Measurements from ENCODE around the gene GPATCH2L. TPM values are rescaled to one million over a fixed set of nuclear protein-coding genes. Genes with fewer than 3 reads are reported as not detected.
A peak's percentile ranks its signal among the peaks of the same experiment; 100 is the strongest.

The GPATCH2L gene
- total and polyA plus RNA-seq, 4 donors = 9.5 to 61.8 (median 36.4) TPM

DNA sequence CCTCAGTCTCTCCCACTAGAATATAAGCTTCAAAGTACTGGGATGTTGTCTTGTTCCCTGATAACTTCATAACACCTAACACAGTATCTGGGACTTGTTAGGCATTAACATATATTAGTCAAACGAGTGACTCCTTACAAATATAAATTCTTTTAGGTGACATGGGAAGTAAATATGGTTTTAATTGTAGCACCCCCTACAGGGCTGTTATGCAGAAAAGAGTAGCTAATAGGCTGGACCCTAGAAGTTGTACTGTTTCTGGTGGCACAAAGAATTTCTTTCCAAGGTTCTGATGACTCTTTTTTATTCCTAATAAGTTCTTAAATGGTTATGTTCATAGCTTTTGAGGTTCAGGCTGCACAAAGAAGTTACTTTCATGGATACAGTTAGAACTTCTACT, 29.8 kb downstream of the GPATCH2L start:
- H3K36me3 ChIP-seq (ENCODE audit: control insufficient read depth in 1 of 2, insufficient read depth in 2 of 2, low read length in 1 of 2) = peaks cover 13 to 15% of the 10 kb centered on the region in 2 donors
- ATAC-seq (ENCODE audit: low FRiP score) (no peak), DNase-seq (no peak)
- 40 to 42% methylated on average over 1 of the region's 1 CpG for WGBS, 2 donors
- no peaks in the 10 kb centered on the region for H3K9me3 ChIP-seq (ENCODE audit: control insufficient read depth, low read length)
- no peaks in the 10 kb centered on the region for H3K27me3 ChIP-seq (ENCODE audit: control insufficient read depth in 1 of 2, insufficient read depth in 2 of 2, low read length in 1 of 2)
- no peak overlapping the region for H3K4me3 ChIP-seq (ENCODE audit: low read length in 2 of 2)
- no peaks in the 10 kb centered on the region for H3K4me1 ChIP-seq (ENCODE audit: control insufficient read depth in 1 of 2, insufficient read depth in 2 of 2, low read length in 2 of 2)
- H3K27ac ChIP-seq (ENCODE audit: low read depth in 1 of 2, low read length in 2 of 2) = no peak overlapping the region
- intact Hi-C loops (cut with DNase I) = no loop called here

DNA sequence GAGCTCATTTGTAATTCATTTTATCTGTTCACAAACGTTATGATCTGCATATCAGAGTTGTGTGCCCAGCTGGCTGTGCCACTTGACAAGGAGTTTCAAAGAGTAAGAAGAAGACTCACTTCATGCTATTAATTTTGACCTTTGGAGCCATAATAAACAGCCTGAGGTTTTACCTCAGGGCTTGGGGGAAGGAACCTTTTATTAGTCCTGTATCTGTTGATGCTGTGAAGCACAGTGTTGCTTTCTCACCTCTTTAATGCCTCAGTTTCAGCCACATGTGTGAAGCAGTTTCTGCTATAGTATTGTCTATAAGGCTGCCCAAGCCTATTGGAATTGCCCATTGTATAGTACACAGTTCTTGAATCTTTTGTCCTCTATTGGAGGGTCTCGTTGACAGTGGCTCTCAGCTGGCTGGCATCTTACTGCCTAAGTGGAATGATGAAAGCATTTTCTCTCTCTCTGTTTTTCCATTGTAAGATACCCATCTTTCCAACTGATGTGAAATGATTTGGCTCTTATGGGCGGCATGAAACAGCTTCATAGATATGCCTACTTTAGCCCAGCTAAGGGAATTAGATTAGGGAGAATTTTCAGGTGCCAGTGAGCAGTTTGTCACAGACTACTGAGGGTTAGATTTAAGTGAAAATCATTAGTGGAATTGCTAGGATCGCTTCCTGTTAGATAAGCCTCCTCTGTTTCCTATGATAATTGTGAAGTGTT, 34.7 kb downstream of the GPATCH2L start:
- no peak for ATAC-seq (ENCODE audit: low FRiP score)
- no peak for DNase-seq
- H3K4me3 ChIP-seq (ENCODE audit: low read length in 2 of 2) = no peak overlapping the region
- H3K9me3 ChIP-seq (ENCODE audit: control insufficient read depth, low read length) = no peaks in the 10 kb centered on the region
- H3K36me3 ChIP-seq (ENCODE audit: control insufficient read depth in 1 of 2, insufficient read depth in 2 of 2, low read length in 1 of 2) = peaks cover 3 to 5% of the 10 kb centered on the region in 2 donors
- H3K4me1 ChIP-seq (ENCODE audit: control insufficient read depth in 1 of 2, insufficient read depth in 2 of 2, low read length in 2 of 2) = no peaks in the 10 kb centered on the region
- H3K27me3 ChIP-seq (ENCODE audit: control insufficient read depth in 1 of 2, insufficient read depth in 2 of 2, low read length in 1 of 2) = no peaks in the 10 kb centered on the region
- no peak overlapping the region for H3K27ac ChIP-seq (ENCODE audit: low read depth in 1 of 2, low read length in 2 of 2)
- WGBS, 2 donors = 73% methylated on average over 4 of the region's 4 CpGs
- intact Hi-C loops (cut with DNase I) = no loop called here

DNA sequence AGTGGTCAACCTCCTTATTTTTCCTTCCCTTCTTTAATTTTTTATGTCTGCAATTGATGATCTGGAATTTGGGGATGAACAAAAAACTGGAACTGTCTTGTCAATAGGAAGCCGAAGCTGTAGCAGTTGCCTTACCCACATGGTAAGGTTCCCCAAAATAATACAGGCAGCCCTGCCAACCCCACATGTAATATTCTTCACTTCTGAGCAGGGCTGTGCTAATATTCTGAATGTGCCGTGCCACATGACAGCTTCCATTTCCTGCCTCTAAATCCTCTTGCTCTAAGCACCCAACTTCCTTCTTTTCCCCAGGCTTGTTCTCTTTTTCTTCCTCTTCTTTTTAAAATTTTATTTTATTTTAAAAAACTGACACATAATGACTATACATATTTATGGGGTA, 39.6 kb downstream of the GPATCH2L start:
- H3K27me3 ChIP-seq (ENCODE audit: control insufficient read depth in 1 of 2, insufficient read depth in 2 of 2, low read length in 1 of 2) = no peaks in the 10 kb centered on the region
- WGBS, 2 donors = 92 to 93% methylated on average over 2 of the region's 2 CpGs
- peaks cover 1 to 3% of the 10 kb centered on the region in 2 donors for H3K36me3 ChIP-seq (ENCODE audit: control insufficient read depth in 1 of 2, insufficient read depth in 2 of 2, low read length in 1 of 2)

DNA sequence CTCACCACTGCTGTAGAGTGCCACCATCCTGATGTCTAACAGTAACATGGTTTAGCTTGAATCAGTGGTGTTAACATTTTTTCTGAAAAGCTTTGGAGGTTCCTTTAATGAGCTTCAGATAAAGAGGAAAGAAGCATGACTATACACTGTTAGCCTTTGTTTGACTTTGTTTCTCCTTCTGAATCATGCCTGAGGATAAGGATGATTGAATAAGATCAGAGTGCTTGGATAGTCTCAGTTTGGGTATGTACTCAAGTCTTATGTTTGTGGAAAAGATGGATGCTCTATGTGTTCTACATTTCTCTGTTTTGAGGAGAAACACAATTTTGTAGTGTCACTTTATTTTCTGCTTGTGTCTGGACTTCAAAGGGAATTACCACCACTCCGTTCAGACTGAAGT, 42.0 kb downstream of the GPATCH2L start:
- H3K36me3 ChIP-seq (ENCODE audit: control insufficient read depth in 1 of 2, insufficient read depth in 2 of 2, low read length in 1 of 2) = peaks cover 3 to 7% of the 10 kb centered on the region in 2 donors
- DNase-seq (no peak), ATAC-seq (ENCODE audit: low FRiP score) (no peak)
- WGBS, 2 donors = 68 to 71% methylated on average over 1 of the region's 1 CpG
- intact Hi-C loops (cut with DNase I) = no loop called here
- H3K27me3 ChIP-seq (ENCODE audit: control insufficient read depth in 1 of 2, insufficient read depth in 2 of 2, low read length in 1 of 2) = no peaks in the 10 kb centered on the region
- no peak overlapping the region for H3K4me3 ChIP-seq (ENCODE audit: low read length in 2 of 2)
- no peaks in the 10 kb centered on the region for H3K4me1 ChIP-seq (ENCODE audit: control insufficient read depth in 1 of 2, insufficient read depth in 2 of 2, low read length in 2 of 2)
- no peaks in the 10 kb centered on the region for H3K9me3 ChIP-seq (ENCODE audit: control insufficient read depth, low read length)
- no peak overlapping the region for H3K27ac ChIP-seq (ENCODE audit: low read depth in 1 of 2, low read length in 2 of 2)

More for the DNA sequence above, 39.6 kb downstream of the GPATCH2L start:
- Histone ChIP-seq H3K9me3 (ENCODE audit: control insufficient read depth, low read length) (no peaks in the 10 kb centered on the region), H3K4me1 (ENCODE audit: control insufficient read depth in 1 of 2, insufficient read depth in 2 of 2, low read length in 2 of 2) (no peaks in the 10 kb centered on the region), H3K4me3 (ENCODE audit: low read length in 2 of 2) (no peak overlapping the region), H3K27ac (ENCODE audit: low read depth in 1 of 2, low read length in 2 of 2) (no peak overlapping the region)
- intact Hi-C loops (cut with DNase I) = no loop called here
- DNase-seq (peak in 1 of 2 donors; percentile 63), ATAC-seq (ENCODE audit: low FRiP score) (no peak)

DNA sequence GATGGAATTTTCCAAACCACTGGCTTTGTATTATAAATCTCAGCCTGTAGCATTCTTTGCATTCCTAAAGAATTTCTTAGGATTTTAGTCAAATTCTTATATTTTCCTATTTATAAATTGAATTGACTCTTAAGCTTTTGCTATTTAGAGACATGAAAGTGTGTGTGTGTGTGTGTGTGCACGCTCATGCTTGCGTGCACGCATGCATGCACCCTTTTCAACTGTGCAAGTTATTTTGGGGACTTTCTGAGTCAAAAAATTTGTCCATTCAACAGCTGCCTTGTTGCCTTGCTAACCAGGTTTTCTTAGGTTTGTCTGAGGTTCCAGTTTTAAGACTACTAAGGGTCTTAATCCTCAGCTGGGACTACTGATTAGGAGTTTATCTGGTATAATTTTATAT, 42.6 kb downstream of the GPATCH2L start:
- 67 to 75% methylated on average over 3 of the region's 3 CpGs for WGBS, 2 donors
- ATAC-seq (ENCODE audit: low FRiP score) (no peak), DNase-seq (no peak)
- intact Hi-C loops (cut with DNase I) = no loop called here
- Histone ChIP-seq H3K36me3 (ENCODE audit: control insufficient read depth in 1 of 2, insufficient read depth in 2 of 2, low read length in 1 of 2) (peaks cover 3 to 7% of the 10 kb centered on the region in 2 donors), H3K27ac (ENCODE audit: low read depth in 1 of 2, low read length in 2 of 2) (no peak overlapping the region), H3K27me3 (ENCODE audit: control insufficient read depth in 1 of 2, insufficient read depth in 2 of 2, low read length in 1 of 2) (no peaks in the 10 kb centered on the region), H3K9me3 (ENCODE audit: control insufficient read depth, low read length) (no peaks in the 10 kb centered on the region), H3K4me3 (ENCODE audit: low read length in 2 of 2) (no peak overlapping the region), H3K4me1 (ENCODE audit: control insufficient read depth in 1 of 2, insufficient read depth in 2 of 2, low read length in 2 of 2) (no peaks in the 10 kb centered on the region)

DNA sequence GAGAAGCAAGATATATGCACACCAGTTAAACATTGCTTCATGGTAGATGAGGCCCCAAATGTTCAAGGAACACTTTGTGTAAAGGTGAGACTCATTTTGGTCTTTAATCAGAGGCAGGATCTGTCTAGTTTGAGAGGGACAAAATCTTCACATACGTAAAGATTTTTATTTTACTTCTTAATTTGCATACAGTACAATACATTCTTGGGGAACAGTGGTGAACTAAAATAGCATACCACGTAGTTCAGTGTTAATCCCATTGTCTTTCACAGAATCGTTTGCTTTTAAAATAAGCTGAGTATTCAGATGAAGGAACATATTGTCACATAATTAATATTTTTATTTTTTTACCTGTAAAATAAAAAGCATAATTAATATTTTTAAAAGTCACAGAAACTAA, 43.3 kb downstream of the GPATCH2L start:
- intact Hi-C loops (cut with DNase I) = no loop called here
- DNase-seq = no peak
- Histone ChIP-seq H3K27ac (ENCODE audit: low read depth in 1 of 2, low read length in 2 of 2) (no peak overlapping the region), H3K27me3 (ENCODE audit: control insufficient read depth in 1 of 2, insufficient read depth in 2 of 2, low read length in 1 of 2) (no peaks in the 10 kb centered on the region), H3K4me3 (ENCODE audit: low read length in 2 of 2) (no peak overlapping the region), H3K4me1 (ENCODE audit: control insufficient read depth in 1 of 2, insufficient read depth in 2 of 2, low read length in 2 of 2) (no peaks in the 10 kb centered on the region), H3K9me3 (ENCODE audit: control insufficient read depth, low read length) (no peaks in the 10 kb centered on the region), H3K36me3 (ENCODE audit: control insufficient read depth in 1 of 2, insufficient read depth in 2 of 2, low read length in 1 of 2) (peaks cover 3 to 7% of the 10 kb centered on the region in 2 donors)
- WGBS, 2 donors = 89 to 94% methylated on average over 3 of the region's 3 CpGs
- no peak for ATAC-seq (ENCODE audit: low FRiP score)

DNA sequence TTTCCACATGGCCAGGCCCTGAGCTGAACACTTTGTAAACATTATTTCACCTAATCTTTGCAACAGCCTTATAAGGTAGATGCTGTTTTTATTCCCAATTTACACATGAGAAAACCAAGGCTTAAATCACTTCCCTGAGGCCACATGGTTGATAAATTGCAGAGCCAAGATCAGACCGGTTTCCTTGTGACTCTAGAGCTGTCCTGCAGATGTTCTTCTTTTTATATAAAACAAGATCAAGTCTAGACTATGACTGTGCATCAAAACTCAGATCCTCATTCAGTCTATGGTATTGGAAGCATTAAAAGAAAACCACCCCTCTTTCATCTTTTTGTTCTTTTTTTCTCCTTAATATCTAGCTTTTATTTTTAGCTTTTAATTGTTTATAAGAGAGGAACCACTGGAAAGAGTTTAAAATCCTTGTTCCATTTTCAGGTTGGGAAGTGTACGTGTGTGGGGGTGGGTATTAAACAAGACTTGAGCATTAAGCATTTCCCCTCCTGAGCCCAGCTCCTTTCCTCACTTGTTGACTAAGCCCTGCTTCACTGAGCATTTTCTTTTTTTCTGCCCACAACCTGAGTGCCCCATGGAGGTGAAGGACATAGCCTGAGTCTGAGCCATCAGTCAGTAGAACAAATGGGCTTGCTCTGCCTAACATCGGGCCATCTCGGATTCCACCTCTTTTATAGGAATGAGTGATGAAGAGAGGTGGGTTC, 45.4 kb downstream of the GPATCH2L start:
- peaks cover under 1 to 8% of the 10 kb centered on the region in 2 donors for H3K36me3 ChIP-seq (ENCODE audit: control insufficient read depth in 1 of 2, insufficient read depth in 2 of 2, low read length in 1 of 2)
- H3K4me3 ChIP-seq (ENCODE audit: low read length in 2 of 2) = no peak overlapping the region
- no peak overlapping the region for H3K27ac ChIP-seq (ENCODE audit: low read depth in 1 of 2, low read length in 2 of 2)
- WGBS, 2 donors = 82 to 84% methylated on average over 4 of the region's 4 CpGs
- no peaks in the 10 kb centered on the region for H3K9me3 ChIP-seq (ENCODE audit: control insufficient read depth, low read length)
- ATAC-seq (ENCODE audit: low FRiP score) (no peak), DNase-seq (no peak)
- no peaks in the 10 kb centered on the region for H3K4me1 ChIP-seq (ENCODE audit: control insufficient read depth in 1 of 2, insufficient read depth in 2 of 2, low read length in 2 of 2)
- H3K27me3 ChIP-seq (ENCODE audit: control insufficient read depth in 1 of 2, insufficient read depth in 2 of 2, low read length in 1 of 2) = no peaks in the 10 kb centered on the region
- intact Hi-C loops (cut with DNase I) = no loop called here

DNA sequence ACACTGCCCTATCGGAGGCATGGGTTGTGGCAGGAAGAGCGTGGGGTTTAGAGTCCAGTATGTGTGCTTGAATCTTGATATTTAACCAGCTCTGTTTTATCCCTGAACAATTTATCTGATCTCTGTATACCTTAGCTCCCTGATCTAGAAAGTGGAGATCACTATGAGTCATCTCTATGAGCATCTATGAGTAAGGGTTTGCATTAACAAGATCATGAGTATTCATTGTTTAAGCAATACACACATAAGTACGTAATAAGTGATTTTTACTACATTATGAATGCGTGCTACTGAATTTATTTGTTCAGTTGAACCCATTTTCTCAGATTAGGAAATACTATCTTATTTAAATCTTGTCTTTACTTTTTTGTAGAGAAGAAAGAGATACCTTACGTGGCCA, 49.4 kb downstream of the GPATCH2L start:
- Histone ChIP-seq H3K9me3 (ENCODE audit: control insufficient read depth, low read length) (no peaks in the 10 kb centered on the region), H3K27me3 (ENCODE audit: control insufficient read depth in 1 of 2, insufficient read depth in 2 of 2, low read length in 1 of 2) (no peaks in the 10 kb centered on the region), H3K36me3 (ENCODE audit: control insufficient read depth in 1 of 2, insufficient read depth in 2 of 2, low read length in 1 of 2) (peaks cover 7 to 9% of the 10 kb centered on the region in 2 donors), H3K4me3 (ENCODE audit: low read length in 2 of 2) (no peak overlapping the region), H3K4me1 (ENCODE audit: control insufficient read depth in 1 of 2, insufficient read depth in 2 of 2, low read length in 2 of 2) (peaks cover 0 to 3% of the 10 kb centered on the region in 2 donors), H3K27ac (ENCODE audit: low read depth in 1 of 2, low read length in 2 of 2) (no peak overlapping the region)
- ATAC-seq (ENCODE audit: low FRiP score) (no peak), DNase-seq (no peak)
- intact Hi-C loops (cut with DNase I) = no loop called here
- 97% methylated on average over 5 of the region's 5 CpGs for WGBS, 2 donors

Measured in aorta (tissue), 5 donors.